GM12891 (cell line): ENCODE measurements around the gene MCTP1.

Experiments used
- DNase-seq: peaks from one replicate; pipeline ENCODE4 v3.0.0; 2011; ENCODE audit warnings: low spot score; ENCODE audit not compliant: insufficient read length
- FAIRE-seq: peaks from 2 replicates; lab custom pipeline; 2011; peaks lifted over from hg19 to GRCh38; lab: Jason Lieb, UNC
- PAX5 ChIP-seq: IDR thresholded peaks from 2 replicates; pipeline ENCODE4 v1.6.1; 2011; ENCODE audit warnings: low read length, moderate library complexity, mild to moderate bottlenecking; ENCODE audit not compliant: insufficient read depth, severe bottlenecking
- POLR2A ChIP-seq: IDR thresholded peaks from 2 replicates; pipeline ENCODE4 v1.6.1; 2011; ENCODE audit warnings: low read depth, low read length, control low read depth
- POLR2AphosphoS5 ChIP-seq: IDR thresholded peaks from 2 replicates; pipeline ENCODE4 v1.6.1; 2011; ENCODE audit warnings: low read depth, low read length, control low read depth
- POU2F2 ChIP-seq: IDR thresholded peaks from 2 replicates; pipeline ENCODE4 v1.6.1; 2011; ENCODE audit warnings: low read depth, mild to moderate bottlenecking, control low read depth, low read length, moderate library complexity
- SPI1 ChIP-seq: IDR thresholded peaks from 2 replicates; pipeline ENCODE4 v1.6.1; 2011; ENCODE audit warnings: low read depth, low read length, control low read depth
- TAF1 ChIP-seq: IDR thresholded peaks from 2 replicates; pipeline ENCODE4 v1.6.1; 2011; ENCODE audit warnings: low read depth, low read length, control low read depth

Gene MCTP1

DNA sequence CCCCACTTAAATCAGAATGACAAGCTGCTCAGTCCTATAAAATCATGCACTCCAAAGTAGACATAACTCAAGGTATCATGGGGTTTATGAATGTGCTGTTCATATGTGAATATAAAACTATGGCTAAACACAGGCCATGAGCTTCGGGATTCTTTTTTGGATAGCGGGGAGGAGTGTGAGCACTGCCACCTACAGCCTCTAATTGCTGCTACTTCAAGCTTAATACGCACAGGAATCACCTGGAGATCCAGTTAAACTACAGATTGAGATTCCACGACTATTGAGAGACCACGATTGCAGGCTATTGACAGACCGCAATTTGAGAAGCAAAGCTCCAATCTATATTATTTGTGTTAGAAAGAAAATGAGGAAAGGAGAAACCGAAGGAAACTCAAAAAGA is 231.6 kb downstream of the MCTP1 start:
- DNase-seq (no peak), FAIRE-seq (no peak)
- TF ChIP-seq POU2F2 (no peak), POLR2A (no peak), PAX5 (no peak), TAF1 (no peak), POLR2AphosphoS5 (no peak), SPI1 (no peak)

DNA sequence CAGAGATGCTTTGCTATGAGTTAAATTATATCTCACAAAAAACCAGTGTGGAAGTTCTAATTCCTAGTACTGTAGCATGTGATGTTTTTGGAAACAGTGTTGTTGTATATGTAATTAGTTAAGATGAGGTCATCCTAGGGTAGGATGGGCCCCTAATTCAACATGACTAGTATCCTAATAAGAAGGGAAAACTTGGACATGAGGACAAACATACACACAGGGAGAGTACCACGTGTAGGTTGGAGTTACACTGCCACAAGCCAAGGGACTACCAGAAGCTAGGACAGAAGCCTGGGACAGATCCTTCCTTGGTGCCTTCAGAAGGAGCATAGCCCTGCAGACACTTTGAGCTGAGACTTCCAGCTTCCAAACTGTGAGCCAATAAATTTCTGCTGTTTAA is 234.2 kb downstream of the MCTP1 start:
- TF ChIP-seq POLR2AphosphoS5 (no peak), TAF1 (no peak), POU2F2 (no peak)
- FAIRE-seq (peak; percentile 60), DNase-seq (no peak)

GRCh38 chr5:95048628-95049027 is 236.3 kb downstream of the MCTP1 start:
- TF ChIP-seq POLR2AphosphoS5, result no peak
- TF ChIP-seq PAX5, result no peak
- TF ChIP-seq TAF1, result no peak
- peak; percentile 60 for TF ChIP-seq SPI1
- TF ChIP-seq POU2F2, result no peak
- no peak for TF ChIP-seq POLR2A
- no peak for DNase-seq
- no peak for FAIRE-seq

- no peak for TF ChIP-seq POU2F2
- TF ChIP-seq SPI1, result no peak
- DNase-seq (no peak), FAIRE-seq (no peak)
Measured at GRCh38 chr5:95045181-95045965, 239.5 kb downstream of the MCTP1 start.

DNA sequence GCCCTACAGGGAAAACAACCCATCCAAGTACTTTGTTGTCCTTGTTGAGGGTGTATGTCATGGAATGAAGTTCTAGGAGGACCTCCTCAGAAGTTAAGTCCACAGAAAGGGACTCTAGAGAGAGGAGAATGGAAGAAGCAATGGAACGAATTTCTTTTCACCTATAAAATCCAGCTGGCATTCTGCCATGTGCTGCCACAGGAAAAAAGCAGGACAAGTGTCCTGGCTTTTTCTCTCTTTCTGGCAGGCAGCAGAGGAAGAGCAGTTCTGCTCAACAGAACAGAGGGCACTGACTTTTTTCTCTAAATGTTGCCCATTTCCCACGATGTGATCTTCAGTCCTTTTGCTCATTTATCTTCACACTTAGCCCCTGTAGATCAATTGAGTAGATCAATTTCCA is 240.8 kb downstream of the MCTP1 start:
- TF ChIP-seq POLR2AphosphoS5 (no peak), SPI1 (no peak), POU2F2 (no peak), POLR2A (no peak), TAF1 (no peak)
- FAIRE-seq, result no peak

GRCh38 chr5:95043648-95044047 is 241.2 kb downstream of the MCTP1 start:
- TF ChIP-seq POLR2AphosphoS5 (no peak), SPI1 (no peak), TAF1 (no peak)
- FAIRE-seq (no peak), DNase-seq (no peak)

More for the DNA sequence above, 240.8 kb downstream of the MCTP1 start:
- no peak for DNase-seq

GRCh38 chr5:95043234-95043633 is 241.7 kb downstream of the MCTP1 start:
- TF ChIP-seq POU2F2 (no peak), SPI1 (peak; percentile 17; the same call in 1 of the 2 replicates)
- no peak for FAIRE-seq
- DNase-seq, result no peak

GRCh38 chr5:95042037-95042436 is 242.9 kb downstream of the MCTP1 start:
- DNase-seq (no peak), FAIRE-seq (peak; percentile 54)
- no peak for TF ChIP-seq PAX5
- TF ChIP-seq TAF1, result no peak
- TF ChIP-seq POLR2AphosphoS5, result no peak

DNA sequence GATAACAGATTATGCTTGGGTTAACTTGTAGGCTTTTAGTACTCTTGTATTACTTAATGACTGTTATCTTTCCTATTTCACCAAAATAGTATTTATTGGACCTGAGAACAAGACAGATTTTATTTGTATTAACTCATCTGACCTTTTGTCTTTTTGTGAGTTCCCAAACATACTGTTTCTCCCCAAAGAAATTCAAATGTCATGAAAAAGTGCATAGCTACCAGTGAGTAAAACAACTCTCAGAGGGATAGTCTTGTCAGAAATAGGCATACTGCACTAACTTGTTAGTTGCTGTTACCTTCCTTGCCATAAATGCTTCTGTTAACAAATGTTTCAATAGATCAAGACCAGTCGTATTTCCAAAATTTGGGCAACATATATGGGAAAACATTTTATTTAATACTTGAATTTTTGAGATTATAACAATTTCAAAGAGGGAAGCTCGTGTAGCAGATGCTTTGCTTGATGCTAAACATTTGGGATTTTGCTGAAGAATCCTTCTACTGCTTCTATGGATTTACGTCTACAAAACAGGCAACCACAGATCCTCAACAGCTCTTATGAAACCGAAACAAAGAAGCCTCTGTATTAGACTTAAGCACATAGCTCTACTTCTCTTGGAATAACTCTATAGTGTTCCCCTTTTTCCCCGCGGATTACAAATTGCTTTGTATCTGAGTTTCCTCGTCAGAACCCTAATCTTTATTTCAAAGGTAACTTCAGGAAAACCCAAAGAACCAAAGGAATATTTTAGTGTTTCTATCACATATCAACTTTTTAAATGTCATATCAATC is 248.8 kb downstream of the MCTP1 start:
- TF ChIP-seq PAX5, result no peak
- no peak for TF ChIP-seq SPI1
- TF ChIP-seq POLR2AphosphoS5, result no peak
- TF ChIP-seq TAF1, result no peak
- TF ChIP-seq POU2F2, result no peak
- TF ChIP-seq POLR2A, result no peak
- DNase-seq, result no peak
- FAIRE-seq, result no peak

GRCh38 chr5:95032801-95033200 is 252.1 kb downstream of the MCTP1 start:
- DNase-seq (no peak), FAIRE-seq (no peak)
- no peak for TF ChIP-seq PAX5
